ENCODE results near the gene RCAN1.

RCAN1 gene

GRCh38 chr21:34650861-34651431 lies 36.0 kb upstream of the RCAN1 start:
- no peaks in the 10 kb centered on the region for H3K4me1 ChIP-seq (ENCODE audit: control insufficient read depth, insufficient read depth, low read length)
- ChIA-PET POLR2A (no interaction called here), CTCF (interaction anchor here (0.6 to 1.5 kb wide), 4 partner anchors 14 to 353 kb away, joined by 3 to 4 read pairs (median 4); no protein-coding TSS in a partner anchor)
- no peak overlapping the region for H3K27ac ChIP-seq (ENCODE audit: extremely low read depth, low read depth, low read length)
- TF ChIP-seq KLF16 (tag by site-specific recombination; IDR thresholded peaks at IDR 0.05) (no peak), ZNF654 (tag by site-specific recombination; IDR thresholded peaks at IDR 0.05; ENCODE audit: low read depth) (no peak), KLF7 (tag by site-specific recombination; IDR thresholded peaks at IDR 0.05; ENCODE audit: borderline replicate concordance) (no peak), ZNF366 (tag by site-specific recombination; conservative IDR thresholded peaks at IDR 0.05) (no peak), ZNF114 (tag by site-specific recombination; IDR thresholded peaks at IDR 0.05) (no peak), SP2 (tag by site-specific recombination; IDR thresholded peaks at IDR 0.05) (no peak), ZNF473 (tag by site-specific recombination; IDR thresholded peaks at IDR 0.05) (no peak), ZNF555 (tag by site-specific recombination; conservative IDR thresholded peaks at IDR 0.05) (no peak), ZNF596 (tag by site-specific recombination; IDR thresholded peaks at IDR 0.05) (no peak), ZNF341 (tag by site-specific recombination; IDR thresholded peaks at IDR 0.05; ENCODE audit: low read depth) (no peak), FEZF1 (tag by site-specific recombination; IDR thresholded peaks at IDR 0.05) (no peak), REST (tag by site-specific recombination; IDR thresholded peaks at IDR 0.05) (no peak), ZNF518A (tag by site-specific recombination; conservative IDR thresholded peaks at IDR 0.05; ENCODE audit: low read depth) (no peak), ZNF670 (tag by site-specific recombination; IDR thresholded peaks at IDR 0.05; ENCODE audit: low read depth) (no peak), ZFP69B (tag by site-specific recombination; IDR thresholded peaks at IDR 0.05) (no peak), ZNF2 (tag by site-specific recombination; IDR thresholded peaks at IDR 0.05) (no peak)
- TF ChIP-seq, protein P1, sequence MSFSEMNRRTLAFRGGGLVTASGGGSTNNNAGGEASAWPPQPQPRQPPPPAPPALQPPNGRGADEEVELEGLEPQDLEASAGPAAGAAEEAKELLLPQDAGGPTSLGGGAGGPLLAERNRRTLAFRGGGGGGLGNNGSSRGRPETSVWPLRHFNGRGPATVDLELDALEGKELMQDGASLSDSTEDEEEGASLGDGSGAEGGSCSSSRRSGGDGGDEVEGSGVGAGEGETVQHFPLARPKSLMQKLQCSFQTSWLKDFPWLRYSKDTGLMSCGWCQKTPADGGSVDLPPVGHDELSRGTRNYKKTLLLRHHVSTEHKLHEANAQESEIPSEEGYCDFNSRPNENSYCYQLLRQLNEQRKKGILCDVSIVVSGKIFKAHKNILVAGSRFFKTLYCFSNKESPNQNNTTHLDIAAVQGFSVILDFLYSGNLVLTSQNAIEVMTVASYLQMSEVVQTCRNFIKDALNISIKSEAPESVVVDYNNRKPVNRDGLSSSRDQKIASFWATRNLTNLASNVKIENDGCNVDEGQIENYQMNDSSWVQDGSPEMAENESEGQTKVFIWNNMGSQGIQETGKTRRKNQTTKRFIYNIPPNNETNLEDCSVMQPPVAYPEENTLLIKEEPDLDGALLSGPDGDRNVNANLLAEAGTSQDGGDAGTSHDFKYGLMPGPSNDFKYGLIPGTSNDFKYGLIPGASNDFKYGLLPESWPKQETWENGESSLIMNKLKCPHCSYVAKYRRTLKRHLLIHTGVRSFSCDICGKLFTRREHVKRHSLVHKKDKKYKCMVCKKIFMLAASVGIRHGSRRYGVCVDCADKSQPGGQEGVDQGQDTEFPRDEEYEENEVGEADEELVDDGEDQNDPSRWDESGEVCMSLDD (tag by site-specific recombination; IDR thresholded peaks at IDR 0.05): no peak
- H3K36me3 ChIP-seq (ENCODE audit: control insufficient read depth in 2 of 2, insufficient read depth in 1 of 2, low read length in 2 of 2): no peaks in the 10 kb centered on the region
- H3K4me3 ChIP-seq (ENCODE audit: low read depth, low read length): no peak overlapping the region
- H3K9me3 ChIP-seq (ENCODE audit: control insufficient read depth, insufficient read depth, low read depth, low read length): no peaks in the 10 kb centered on the region; the same call in 1 of the 2 replicates
